Ovary (tissue), 3 donors: ENCODE measurements around the gene EPHA1.

Experiments used
- EP300 ChIP-seq: sonication (generic); formaldehyde crosslinking; IDR thresholded peaks from one replicate; pipeline ENCODE4 v1.6.1; 2017; ENCODE audit warnings: antibody characterized with exemption
- POLR2A ChIP-seq: fragments of 450-650 bp; IDR thresholded peaks from one replicate; pipeline ENCODE4 v1.6.1; 2017; ENCODE audit warnings: antibody characterized with exemption, mild to moderate bottlenecking, moderate library complexity
- TF ChIP-seq, protein P1 (sequence below), 3 donors: fragments of 450-650 bp in 2 of 3; fragments of 200-600 bp in 1 of 3; IDR thresholded peaks; one replicate each; pipeline versions ENCODE4 v1.5.1 to v1.8.0; 2016 to 2022; ENCODE audit warnings: antibody characterized with exemption in 3 of 3, mild to moderate bottlenecking in 1 of 3
- donor health status: DM: no; HTN: no; CAD: no.

DNA sequence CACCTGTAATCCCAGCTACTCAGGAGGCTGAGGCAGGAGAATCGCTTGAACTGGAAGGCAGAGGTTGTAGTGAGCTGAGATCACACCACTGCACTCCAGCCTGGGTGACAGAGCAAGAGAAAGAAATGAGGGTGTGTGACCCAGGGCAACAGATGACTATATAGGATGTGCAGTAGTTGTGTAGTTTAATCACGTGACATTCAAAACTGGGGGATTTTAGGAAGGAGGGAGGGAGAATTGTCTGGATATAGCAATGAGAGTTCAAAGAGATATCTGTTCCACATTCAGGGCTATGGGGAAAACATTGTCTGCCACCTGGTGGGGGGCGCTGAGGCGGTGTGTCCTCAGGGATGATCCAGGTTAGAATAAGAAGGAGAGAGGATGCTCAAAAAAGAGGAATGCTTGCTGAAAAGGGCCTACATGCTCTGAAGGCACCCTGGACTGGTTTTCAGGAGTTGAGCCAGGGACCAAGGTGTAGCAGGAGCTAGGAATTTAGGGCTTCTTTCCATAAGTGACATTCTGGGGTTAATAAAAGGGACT lies 35.3 kb downstream of the EPHA1 start:
- TF ChIP-seq, protein P1, sequence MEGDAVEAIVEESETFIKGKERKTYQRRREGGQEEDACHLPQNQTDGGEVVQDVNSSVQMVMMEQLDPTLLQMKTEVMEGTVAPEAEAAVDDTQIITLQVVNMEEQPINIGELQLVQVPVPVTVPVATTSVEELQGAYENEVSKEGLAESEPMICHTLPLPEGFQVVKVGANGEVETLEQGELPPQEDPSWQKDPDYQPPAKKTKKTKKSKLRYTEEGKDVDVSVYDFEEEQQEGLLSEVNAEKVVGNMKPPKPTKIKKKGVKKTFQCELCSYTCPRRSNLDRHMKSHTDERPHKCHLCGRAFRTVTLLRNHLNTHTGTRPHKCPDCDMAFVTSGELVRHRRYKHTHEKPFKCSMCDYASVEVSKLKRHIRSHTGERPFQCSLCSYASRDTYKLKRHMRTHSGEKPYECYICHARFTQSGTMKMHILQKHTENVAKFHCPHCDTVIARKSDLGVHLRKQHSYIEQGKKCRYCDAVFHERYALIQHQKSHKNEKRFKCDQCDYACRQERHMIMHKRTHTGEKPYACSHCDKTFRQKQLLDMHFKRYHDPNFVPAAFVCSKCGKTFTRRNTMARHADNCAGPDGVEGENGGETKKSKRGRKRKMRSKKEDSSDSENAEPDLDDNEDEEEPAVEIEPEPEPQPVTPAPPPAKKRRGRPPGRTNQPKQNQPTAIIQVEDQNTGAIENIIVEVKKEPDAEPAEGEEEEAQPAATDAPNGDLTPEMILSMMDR (IDR thresholded peaks at IDR 0.05): no peak
- TF ChIP-seq POLR2A (no peak), EP300 (no peak)
